ENCODE measurements around the gene CNN2.

CNN2 gene

DNA sequence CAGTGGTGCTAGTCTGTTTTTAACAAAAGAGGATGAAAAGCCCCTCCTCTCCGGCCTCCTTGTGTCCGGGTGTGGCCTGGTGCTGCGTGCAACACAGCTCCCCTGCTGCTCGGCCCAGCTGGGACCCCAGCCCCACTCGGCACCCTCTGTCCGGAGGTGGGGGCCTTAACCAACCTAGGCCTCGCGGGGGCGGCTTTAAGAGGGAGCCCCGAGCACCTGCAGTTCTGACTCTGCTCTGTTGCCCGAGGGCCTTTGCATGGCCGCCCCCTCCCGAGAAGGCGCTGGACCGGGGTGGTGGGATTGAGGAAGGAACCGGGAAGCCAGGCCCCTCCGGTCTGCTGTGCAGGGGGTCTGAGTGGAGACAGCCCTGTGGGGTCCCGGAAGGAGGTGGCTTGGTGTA is 31.9 kb upstream of the CNN2 start:
- H3K4me3 ChIP-seq (ENCODE audit: low read depth, low read length): no peak overlapping the region
- no peak for DNase-seq (ENCODE audit: low read depth)

DNA sequence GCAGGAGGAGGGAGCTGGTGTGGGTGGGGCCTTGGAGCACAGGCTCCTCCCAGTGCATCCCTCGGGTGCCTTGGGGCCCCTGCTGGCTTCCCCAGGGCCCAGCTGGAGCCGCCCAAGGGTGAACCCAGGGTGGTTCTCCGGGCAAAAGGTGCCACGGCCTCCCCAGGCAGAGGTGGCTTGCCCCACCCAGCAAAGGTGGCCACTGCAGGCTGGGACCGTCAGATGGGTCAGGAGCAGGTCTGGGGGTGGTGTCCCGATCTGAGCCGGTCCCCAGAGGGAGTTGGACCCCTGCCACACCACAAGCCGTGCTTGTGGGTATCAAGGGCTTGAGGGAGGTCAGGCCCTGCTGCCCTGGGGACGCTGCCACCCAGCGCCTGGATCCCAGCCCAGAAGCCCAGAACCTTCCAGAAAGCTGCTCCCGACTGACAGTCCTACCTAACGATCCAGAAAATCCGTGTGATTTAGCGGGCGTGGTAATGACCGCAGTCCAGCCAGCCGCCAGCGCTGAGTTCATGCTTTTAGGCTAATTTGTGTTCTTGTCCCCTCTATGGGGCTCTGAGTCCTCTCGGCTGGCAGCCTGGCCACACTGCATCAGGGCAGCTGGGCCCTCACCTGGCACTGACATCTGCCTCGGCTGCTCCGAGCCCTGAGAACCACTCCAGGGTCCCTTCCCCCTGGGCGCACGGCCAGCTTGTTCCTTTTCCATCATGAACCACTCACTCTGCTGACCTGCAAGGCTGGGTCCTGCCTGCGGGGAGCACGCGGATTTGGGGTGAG is 31.2 kb upstream of the CNN2 start:
- H3K4me3 ChIP-seq (ENCODE audit: low read depth, low read length): no peak overlapping the region
- no peak for DNase-seq (ENCODE audit: low read depth)

DNA sequence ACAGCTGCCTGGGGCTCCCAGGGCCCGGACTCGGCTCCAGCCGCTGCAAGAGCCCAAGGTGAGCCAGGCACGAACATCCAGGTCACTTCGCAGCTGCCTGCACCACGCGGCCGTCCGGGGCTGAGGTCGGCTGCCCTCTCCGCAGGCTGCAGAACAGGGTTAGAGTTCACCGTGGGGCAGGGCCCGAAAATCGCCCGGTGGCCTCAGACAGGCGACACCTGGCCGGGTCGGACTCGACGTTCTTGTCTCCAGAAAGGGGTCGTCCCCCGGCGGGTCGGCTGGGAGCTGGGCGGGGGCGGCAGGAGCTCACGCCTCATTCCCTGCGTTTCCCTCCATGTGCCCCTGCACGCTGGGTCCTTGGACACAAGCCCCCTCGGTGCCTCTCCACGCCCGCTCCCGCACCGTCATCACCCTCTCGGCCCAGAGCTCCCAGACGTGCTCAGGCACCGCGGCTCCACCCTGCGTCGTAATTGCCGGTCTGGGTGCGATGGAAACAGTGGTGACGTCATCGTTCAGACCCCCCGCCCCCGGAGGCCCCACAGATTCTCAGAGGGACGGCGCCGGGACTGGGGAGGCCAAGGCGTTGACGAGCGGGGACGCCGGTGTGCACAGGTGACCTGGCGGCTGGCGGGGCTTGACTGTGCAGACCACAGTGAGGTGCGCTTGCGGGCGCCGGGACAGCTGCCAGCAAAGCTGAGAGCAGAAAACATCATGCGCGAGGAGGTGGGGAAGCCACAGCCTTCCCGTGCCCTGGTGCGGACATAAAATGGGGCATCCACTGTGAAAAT is 30.2 kb upstream of the CNN2 start:
- no peak for DNase-seq (ENCODE audit: low read depth)
- peak overlapping the region; percentile 36 for H3K4me3 ChIP-seq (ENCODE audit: low read depth, low read length)

DNA sequence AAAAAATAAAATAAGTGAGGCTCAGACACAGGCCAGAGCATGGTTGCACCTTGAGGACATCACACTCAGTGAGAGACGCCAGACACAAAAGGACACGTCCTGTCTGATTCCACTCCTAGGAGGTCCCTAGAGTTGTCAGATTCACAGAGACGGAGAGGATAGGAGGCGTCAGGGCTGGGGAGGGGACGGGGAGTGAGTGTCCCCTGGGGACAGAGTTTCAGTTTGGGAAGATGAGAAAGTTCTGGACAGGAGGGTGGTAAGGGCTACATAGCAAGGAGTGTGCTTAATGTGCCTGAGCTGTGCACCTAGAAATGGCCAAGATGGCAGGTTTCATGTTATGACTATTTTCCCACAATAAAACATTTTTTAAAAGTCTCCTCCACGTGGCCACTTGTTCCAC is 28.3 kb upstream of the CNN2 start:
- DNase-seq (ENCODE audit: low read depth): no peak

DNA sequence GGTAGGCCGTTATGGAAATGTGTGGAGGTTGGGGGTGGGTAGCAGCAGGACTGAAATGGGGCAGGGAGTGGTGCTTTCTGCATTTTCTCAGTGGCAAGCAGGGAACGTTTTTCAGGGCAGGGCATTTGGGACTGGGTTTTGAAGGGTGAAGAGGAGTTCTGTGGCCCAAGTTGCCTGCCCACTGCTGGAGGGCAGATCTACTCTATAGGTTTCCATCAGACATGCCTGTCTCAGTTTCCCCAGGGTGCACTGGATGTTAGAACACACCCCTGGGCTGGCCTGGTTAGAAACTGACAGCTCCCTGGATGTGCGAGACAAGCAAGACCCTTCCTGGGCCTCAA is 27.1 kb upstream of the CNN2 start:
- no peak for DNase-seq (ENCODE audit: low read depth)

More for the DNA sequence above, 28.3 kb upstream of the CNN2 start:
- H3K4me3 ChIP-seq (ENCODE audit: low read depth, low read length): no peak overlapping the region

DNA sequence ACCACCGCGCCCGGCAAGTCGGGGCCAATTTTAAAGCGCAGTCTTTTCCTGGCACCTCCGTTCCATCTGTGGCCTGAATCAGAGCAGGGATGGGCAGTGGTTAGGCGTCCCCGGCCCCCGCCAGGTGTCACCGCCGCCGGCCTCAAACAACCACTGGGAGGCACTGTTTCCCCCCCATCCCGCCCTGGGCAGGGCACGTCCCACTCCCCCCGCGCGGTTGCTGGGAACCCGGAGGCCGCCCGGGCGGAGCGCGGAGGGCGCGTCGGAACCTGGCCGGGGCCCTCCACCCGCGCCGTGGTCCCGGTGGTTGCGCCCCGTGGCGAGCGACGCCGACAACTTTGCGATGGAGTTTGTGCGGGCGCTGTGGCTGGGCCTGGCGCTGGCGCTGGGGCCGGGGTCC is 26.3 kb upstream of the CNN2 start, which contains the start of gene GRIN3B:
Gene GRIN3B (plus strand): TSS at position 325 of the 400 bp plus-strand sequence. CDS start 19 bp downstream, at position 344.
- no peak for DNase-seq (ENCODE audit: low read depth)

More for the DNA sequence above, 27.1 kb upstream of the CNN2 start:
- H3K4me3 ChIP-seq (ENCODE audit: low read depth, low read length): no peak overlapping the region

DNA sequence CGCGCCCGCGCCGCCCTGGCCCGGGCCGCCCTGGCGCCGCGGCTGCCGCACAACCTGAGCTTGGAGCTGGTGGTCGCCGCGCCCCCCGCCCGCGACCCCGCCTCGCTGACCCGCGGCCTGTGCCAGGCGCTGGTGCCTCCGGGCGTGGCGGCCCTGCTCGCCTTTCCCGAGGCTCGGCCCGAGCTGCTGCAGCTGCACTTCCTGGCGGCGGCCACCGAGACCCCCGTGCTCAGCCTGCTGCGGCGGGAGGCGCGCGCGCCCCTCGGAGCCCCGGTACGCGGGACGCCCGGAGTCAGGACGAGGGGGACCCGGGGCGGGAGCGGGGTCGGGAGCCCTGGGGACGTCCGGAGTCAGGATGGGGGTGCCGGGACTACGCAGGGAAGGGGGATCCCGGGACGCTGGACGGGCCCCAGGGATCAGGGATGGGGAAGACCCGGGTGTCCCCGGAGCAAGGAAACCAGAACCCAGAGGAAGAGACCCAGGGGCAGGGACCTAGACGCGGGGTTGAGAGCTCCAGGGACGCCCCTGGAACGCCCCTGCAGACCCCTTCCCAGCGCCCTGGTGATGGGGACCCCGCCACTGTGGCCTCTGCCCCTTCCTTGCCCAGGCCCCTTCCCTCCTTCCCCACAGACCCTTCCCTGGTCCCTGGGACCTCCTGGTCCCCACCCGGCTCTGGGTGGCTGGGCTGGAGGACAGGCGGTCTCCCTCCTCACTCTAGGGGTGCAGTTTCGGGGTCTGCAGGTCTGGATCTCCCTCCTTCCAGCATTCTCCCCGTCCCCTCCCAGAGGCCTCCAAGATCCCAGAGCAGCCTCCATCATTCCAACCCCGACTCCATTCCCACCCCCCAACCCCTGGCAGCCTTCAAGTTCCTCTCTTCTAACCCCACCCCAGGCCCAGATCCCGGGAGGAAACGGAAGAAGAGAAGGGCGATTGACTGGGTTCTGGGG is 25.5 kb upstream of the CNN2 start:
- H3K4me3 ChIP-seq (ENCODE audit: low read depth, low read length): peak overlapping the region; percentile 34
- DNase-seq (ENCODE audit: low read depth): no peak

More for the DNA sequence above, 26.3 kb upstream of the CNN2 start, which contains the start of gene GRIN3B:
- peak within 1 kb of the TSS; percentile 34 for H3K4me3 ChIP-seq (ENCODE audit: low read depth, low read length)

DNA sequence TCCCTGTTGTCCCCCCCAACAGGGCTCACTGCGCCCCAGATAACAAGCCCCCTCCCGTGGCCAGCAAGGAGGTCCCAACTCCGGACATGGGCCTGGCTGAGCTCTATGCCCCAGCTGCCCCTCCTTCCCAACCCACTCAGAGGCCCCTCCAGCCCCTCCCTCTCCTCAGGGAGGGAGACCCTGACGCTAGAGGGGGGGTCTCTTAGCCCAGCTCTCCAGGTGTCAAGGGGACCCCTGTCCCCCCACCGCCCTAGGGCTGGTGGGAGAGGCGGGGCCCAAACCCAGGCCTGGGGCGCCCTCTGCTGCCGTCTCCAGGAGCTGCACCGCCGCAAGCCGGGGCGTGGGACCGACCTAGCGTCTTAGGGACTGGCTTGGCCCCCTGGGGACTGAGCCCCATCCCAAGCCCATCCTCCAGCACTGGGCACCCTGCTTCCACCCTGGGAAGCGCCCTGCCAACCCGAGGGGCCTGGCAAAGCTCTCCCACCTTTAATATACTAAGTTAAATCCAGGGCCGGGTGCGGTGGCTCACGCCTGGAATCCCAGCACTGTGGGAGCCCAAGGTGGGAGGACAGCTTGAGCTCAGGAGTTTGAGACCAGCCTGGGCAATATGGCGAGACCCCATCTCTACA is 24.8 kb upstream of the CNN2 start:
- H3K4me3 ChIP-seq (ENCODE audit: low read depth, low read length): no peak overlapping the region
- no peak for DNase-seq (ENCODE audit: low read depth)

DNA sequence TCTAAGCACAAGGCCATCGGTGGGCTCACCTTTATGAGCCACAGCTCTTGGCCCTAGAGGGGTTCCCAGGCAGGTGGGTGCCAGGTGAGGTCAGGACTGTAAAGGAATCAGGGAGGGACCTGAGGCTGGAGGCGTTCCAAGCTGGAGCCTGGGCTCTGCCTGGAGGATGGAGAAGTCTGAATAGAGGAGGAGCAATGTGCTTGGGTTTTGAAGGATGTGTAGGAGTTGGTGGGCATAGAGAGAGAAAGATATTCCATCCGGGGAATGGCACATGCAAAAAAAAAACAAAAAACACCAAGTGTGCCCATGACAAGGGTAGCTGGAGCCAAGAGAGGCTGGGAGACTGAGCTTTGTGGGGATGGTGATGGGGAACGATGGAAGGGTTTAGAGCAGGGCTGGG is 23.8 kb upstream of the CNN2 start:
- H3K4me3 ChIP-seq (ENCODE audit: low read depth, low read length): no peak overlapping the region
- DNase-seq (ENCODE audit: low read depth): no peak

DNA sequence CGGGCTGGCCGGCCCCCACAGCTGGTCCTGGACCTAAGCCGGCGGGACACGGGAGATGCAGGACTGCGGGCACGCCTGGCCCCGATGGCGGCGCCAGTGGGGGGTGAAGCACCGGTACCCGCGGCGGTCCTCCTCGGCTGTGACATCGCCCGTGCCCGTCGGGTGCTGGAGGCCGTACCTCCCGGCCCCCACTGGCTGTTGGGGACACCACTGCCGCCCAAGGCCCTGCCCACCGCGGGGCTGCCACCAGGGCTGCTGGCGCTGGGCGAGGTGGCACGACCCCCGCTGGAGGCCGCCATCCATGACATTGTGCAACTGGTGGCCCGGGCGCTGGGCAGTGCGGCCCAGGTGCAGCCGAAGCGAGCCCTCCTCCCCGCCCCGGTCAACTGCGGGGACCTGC is 23.1 kb upstream of the CNN2 start:
- no peak overlapping the region for H3K4me3 ChIP-seq (ENCODE audit: low read depth, low read length)
- DNase-seq (ENCODE audit: low read depth): no peak

DNA sequence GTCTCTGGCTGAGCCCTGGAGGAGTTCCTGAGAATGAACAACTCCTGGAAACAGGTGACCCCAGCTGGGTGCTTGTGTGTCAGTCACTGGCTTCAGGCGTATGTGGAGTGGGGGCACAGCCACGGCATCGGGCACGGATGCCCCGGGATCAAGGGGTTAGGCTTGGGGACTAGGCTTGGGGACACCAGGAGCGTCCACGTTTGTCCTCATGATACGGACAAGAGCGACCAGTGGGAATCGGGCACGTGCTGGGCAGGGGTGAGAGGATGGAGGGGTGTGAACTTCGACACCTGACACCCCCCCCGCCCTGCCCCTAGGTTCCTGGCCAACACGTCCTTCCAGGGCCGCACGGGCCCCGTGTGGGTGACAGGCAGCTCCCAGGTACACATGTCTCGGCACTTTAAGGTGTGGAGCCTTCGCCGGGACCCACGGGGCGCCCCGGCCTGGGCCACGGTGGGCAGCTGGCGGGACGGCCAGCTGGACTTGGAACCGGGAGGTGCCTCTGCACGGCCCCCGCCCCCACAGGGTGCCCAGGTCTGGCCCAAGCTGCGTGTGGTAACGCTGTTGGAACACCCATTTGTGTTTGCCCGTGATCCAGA is 22.1 kb upstream of the CNN2 start:
- DNase-seq (ENCODE audit: low read depth): no peak
- no peak overlapping the region for H3K4me3 ChIP-seq (ENCODE audit: low read depth, low read length)

DNA sequence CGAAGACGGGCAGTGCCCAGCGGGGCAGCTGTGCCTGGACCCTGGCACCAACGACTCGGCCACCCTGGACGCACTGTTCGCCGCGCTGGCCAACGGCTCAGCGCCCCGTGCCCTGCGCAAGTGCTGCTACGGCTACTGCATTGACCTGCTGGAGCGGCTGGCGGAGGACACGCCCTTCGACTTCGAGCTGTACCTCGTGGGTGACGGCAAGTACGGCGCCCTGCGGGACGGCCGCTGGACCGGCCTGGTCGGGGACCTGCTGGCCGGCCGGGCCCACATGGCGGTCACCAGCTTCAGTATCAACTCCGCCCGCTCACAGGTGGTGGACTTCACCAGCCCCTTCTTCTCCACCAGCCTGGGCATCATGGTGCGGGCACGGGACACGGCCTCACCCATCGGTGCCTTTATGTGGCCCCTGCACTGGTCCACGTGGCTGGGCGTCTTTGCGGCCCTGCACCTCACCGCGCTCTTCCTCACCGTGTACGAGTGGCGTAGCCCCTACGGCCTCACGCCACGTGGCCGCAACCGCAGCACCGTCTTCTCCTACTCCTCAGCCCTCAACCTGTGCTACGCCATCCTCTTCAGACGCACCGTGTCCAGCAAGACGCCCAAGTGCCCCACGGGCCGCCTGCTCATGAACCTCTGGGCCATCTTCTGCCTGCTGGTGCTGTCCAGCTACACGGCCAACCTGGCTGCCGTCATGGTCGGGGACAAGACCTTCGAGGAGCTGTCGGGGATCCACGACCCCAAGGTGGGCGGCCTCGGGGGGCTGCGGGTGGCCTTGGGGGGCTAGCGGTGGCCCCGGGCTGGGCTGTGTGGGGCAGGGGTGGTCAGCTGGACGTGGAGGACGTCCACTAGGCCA is 21.4 kb upstream of the CNN2 start:
- no peak for DNase-seq (ENCODE audit: low read depth)
- no peak overlapping the region for H3K4me3 ChIP-seq (ENCODE audit: low read depth, low read length)

DNA sequence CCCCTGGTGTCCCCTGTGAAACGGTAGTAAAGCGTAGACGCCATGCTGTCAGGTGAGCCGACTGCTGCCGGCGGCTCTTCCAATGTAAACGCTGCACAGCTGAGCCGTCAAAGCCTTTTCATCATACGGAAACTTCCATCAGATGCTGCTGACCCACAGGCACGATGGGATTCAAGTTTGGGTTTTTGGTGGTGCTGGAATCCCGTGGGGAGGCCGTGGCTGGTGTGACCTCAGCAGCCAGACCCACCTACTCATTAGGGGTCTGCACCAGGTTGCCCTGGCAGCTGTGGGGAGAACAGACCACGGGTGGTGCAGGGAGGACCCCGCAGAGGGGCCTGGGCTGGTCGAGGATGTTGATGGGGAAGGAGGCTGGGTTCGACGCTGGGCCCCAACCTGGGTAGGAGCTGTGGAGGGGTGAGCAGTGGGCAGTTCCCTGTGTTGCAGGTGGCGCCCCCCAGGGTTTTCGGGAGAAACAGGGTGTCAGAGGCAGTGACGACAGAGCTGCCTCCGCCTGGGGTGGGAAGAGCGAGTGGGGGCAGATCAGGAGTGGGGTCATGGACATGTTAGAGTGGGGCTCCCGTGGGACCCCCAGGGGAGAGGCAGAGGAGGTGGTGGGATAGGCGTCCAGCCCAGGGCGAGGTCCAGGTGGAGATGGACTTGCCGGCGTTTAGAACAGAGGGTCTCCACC is 19.6 kb upstream of the CNN2 start:
- no peak for DNase-seq (ENCODE audit: low read depth)
- no peak overlapping the region for H3K4me3 ChIP-seq (ENCODE audit: low read depth, low read length)

DNA sequence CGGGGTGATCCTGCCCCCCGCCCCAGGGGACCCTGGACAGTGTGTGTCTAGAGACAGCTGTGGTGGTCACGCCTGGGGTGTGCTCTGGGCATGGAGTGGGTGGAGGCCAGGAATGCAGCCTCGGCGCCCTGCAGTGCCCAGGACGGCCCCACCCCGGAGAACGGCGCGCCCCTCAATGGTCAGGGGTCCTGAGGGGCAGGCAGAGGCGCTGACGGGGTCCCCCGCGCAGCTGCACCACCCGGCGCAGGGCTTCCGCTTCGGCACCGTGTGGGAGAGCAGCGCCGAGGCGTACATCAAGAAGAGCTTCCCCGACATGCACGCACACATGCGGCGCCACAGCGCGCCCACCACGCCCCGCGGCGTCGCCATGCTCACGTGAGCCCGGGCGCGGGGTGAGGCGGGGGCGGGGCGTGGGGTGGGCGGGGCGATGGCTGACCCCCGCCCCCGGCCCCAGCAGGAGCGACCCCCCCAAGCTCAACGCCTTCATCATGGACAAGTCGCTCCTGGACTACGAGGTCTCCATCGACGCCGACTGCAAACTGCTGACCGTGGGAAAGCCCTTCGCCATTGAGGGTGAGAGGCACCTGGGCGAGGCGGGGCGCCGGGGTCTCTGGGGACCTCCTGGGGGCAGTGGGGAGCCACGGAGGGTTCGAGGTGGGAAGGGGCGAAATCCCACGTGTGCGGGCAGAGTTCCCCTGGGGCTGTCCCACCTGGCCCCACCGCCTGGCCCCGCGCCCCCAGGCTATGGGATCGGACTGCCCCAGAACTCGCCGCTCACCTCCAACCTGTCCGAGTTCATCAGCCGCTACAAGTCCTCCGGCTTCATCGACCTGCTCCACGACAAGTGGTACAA is 18.8 kb upstream of the CNN2 start:
- no peak overlapping the region for H3K4me3 ChIP-seq (ENCODE audit: low read depth, low read length)
- no peak for DNase-seq (ENCODE audit: low read depth)

DNA sequence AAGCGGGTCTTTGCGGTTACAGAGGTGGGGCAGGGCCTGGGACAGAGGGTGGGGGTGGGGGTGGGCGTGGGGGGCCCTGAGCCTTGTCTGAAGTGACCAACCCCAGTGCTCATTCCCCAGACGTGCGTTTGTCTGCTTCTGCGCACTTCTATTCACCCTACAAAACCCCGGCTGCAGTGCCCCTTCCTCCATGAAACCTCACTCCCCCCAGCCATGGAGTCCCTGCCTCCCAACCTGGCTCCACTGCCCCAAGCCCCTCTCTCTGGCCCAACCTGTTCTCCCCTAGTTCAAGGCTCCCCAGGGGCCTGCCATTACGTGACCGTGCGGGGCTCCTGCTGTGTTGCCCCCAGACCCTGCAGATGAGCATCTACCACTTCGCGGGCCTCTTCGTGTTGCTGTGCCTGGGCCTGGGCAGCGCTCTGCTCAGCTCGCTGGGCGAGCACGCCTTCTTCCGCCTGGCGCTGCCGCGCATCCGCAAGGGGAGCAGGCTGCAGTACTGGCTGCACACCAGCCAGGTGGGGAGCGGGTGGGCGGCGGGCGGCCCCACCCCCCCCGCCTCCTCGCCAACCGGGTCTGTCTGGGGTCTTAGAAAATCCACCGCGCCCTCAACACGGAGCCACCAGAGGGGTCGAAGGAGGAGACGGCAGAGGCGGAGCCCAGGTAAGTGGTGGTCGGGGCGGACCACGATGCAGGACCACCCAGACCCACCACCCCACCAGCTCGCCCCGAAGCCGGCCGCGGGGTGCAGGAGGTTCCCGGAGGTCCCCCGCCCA is 18.0 kb upstream of the CNN2 start:
- no peak for DNase-seq (ENCODE audit: low read depth)
- H3K4me3 ChIP-seq (ENCODE audit: low read depth, low read length): no peak overlapping the region
